NCI-H2196 treated with DMSO at 0.1 percent for 48 hours (cell line): ENCODE data around the gene SYTL5.
"Not testable (repeated sequence)": the region's sequence is repeated elsewhere in the genome, so short reads cannot be mapped to it uniquely, and the experiment has no call there.

ENCODE experiments used
- DNase-seq: peaks from one replicate; lab custom pipeline; 2025; ENCODE audit not compliant: unreplicated experiment; lab: John Stamatoyannopoulos, UW

The SYTL5 gene

GRCh38 chrX:38006291-38006690, at the start of gene SYTL5:
TSS of gene SYTL5 (plus strand) at chrX:38006553. CDS start at chrX:38033890, 27,337 bp downstream.
- peak; percentile 7 for DNase-seq

DNA sequence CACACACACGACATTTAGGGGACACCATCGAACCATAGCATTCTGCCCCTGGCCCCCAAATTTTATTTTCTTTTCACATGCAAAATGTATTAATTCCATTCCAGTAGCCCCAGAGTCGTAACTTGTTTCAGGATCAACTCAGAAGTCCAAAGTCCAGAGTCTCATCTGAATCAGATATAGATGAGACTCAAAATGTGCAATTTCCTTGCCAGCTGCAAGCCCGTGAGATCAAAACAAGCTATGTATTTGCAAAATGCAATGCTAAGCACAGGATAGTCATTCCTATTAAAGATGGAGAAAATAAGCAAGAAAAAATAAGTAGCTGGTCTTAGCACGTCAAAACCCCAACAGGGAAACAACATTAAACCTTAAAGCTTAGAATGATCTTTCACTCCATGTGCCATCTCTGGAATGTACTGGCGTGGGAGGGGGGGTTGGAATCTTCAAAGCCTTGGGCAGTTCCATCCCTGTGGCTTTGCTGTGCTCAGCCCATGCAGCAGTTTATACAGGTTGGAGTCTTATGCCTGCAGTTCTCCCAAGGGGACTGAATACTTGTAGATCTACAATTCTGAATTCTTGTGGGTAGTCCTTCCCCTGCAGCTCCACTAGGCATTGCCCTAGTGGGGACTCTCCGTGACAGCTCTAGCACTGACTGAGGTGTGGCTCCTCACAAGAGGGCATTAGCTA, 47.7 kb upstream of the SYTL5 start:
- DNase-seq: no peak

- no peak for DNase-seq
Measured at GRCh38 chrX:37959212-37960021, 46.9 kb upstream of the SYTL5 start.

DNA sequence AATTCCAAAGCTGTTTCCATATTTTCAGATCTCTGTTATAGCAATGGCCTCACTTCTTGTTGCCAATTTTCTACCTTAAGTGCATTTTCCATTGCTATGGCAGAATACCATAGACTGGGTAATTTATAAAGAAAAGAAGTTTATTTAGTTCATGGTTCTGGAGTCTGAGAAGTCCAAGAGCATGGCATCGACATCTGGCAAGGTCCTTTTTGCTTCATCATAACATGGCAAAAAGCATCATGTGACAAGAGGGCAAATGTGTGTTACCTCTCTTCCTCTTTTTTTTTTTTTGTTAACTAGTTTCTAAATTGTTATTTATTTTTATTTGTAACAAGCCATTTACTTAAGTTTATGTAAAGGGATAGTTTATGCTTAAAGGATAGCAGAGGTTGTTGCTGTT, 45.2 kb upstream of the SYTL5 start:
- no peak for DNase-seq

- no peak for DNase-seq
Measured at GRCh38 chrX:37967714-37968113, 38.6 kb upstream of the SYTL5 start.

- DNase-seq: no peak
Measured at GRCh38 chrX:37975421-37975820, 30.9 kb upstream of the SYTL5 start.

GRCh38 chrX:37976153-37976552, 30.2 kb upstream of the SYTL5 start:
- DNase-seq: no peak

DNA sequence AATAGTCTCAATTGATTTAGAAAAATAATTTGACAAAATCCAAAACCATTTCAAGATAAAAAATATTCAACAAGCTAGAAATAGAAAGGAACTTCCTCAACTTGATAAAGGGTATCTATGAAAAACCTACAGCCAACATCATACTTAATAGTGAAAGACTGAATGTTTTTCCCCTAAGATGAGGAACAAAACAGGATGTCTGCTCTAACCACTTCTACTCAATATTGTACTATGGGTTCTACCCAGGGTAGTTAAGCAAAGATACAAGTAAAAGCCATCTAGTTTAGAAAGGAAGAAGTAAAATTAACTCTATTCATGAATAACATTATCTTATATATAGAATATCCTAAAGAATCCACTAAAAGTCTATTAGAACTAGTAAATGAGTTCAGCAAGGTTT, 21.5 kb upstream of the SYTL5 start:
- no peak for DNase-seq

DNA sequence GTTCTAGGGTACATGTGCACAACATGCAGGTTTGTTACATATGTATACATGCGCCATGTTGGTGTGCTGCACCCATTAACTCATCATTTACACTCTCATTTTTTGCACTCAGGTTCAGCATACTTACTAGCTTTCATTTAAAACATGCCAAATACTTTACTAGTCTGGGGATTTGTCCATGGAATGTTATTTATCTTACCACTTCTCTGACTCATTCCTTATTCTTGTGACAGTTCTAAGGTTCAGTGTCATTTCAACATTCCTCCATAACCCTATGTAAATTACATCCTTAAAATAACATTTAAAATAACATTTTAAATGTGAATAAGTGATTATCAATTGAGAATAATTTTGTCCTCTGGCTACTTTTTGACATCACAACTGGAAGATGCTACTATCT, 19.5 kb upstream of the SYTL5 start:
- DNase-seq: no peak

DNA sequence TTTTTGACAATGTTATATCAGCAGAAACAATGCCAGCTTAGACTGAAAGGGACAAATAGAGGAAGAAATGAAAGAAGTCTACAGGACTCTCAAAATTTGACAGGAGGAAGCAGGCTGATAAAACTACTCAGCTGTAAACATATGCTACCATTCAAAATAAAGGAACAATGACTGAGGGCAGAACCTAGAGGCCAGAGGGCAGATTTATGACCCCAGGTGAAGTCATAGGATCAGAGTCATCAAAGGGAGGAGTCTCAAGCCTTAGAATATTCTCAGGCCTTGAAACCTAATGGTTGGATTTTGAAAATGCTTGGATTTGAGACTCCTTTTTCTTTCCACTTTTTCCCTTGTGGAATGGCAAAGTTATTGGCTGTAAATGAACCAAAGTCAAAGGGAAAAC, 17.0 kb upstream of the SYTL5 start:
- no peak for DNase-seq

GRCh38 chrX:37991303-37991702, 15.1 kb upstream of the SYTL5 start:
- DNase-seq: not testable (repeated sequence)

DNA sequence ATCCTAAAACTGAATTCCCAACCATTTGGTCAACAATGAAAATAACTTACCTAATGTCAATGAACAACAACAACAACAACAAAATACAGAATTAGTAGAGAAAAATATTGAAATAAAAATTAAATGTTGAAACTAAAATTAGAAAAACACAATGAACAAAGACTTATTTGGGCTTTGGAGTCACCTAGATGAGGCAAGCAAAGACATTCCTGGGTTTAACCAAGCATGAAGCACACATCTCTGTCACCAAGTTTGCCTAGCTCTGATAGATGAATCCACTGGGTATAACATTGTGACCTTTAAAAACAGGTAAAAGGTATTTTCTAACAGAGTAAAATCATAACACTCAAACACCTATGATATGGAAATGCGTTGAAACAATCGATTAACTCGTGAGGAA, 13.2 kb upstream of the SYTL5 start:
- DNase-seq: no peak

DNA sequence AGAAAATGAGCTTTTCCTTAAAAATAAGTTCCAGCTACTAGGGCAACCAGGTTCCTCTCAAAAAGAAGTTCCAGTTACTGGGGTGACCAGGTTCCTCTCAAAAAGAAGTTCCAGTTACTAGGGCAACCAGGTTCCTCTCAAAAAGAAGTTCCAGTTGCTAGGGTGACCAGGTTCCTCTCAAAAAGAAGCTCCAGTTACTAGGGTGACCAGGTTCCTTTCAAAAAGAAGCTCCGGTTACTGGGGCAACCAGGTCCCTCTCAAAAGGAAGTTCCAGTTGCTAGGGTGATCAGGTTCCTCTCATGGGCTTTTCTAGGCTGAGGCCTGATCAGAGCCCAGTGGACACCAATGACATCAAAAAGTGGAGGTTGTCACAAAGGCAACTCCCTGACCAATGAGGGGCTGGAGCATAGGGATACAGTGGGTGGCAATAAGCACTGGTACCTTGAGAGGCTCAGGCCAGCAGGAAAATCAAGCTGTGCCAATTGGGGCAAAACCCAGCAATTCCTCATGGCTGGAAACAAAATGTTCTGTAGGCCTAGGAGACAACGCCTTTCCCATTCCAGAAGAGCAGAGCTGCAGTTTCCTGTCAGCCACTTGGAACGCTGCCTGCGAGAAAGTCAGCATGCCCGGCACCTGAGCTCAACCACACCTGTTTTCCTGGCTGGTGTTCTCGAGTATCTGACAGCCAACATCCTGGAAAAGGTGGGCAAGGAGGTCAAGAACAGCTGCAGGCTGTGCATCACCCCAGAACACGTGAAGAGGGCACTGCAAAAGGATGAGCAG, 12.3 kb upstream of the SYTL5 start:
- DNase-seq: peak; percentile 78

GRCh38 chrX:37995428-37995827, 10.9 kb upstream of the SYTL5 start:
- no peak for DNase-seq

GRCh38 chrX:37997096-37997495, 9.3 kb upstream of the SYTL5 start:
- no peak for DNase-seq

- DNase-seq: no peak
Measured at GRCh38 chrX:37998586-37999262, 7.6 kb upstream of the SYTL5 start.

DNA sequence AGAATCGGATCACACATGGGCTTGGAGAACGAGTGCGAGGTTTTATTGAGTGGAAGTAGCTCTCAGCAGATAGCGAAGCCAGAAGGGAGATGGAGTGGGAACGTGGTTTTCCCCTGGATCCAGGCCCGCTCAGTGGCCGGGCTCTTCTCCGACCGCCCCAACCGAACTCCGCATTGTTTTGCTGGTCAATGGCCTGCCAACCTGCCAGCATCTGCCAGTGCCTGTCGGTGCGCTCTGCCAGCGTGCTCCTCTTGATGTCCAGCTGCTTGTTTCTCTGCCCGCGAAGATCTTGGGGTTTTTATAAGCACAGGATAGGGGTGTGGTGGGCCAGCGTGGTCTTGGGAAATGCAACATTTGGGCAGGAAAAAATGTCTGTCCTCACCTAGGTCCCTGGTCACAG, 5.6 kb upstream of the SYTL5 start:
- no peak for DNase-seq

GRCh38 chrX:38004046-38004445, 2.3 kb upstream of the SYTL5 start:
- no peak for DNase-seq

DNA sequence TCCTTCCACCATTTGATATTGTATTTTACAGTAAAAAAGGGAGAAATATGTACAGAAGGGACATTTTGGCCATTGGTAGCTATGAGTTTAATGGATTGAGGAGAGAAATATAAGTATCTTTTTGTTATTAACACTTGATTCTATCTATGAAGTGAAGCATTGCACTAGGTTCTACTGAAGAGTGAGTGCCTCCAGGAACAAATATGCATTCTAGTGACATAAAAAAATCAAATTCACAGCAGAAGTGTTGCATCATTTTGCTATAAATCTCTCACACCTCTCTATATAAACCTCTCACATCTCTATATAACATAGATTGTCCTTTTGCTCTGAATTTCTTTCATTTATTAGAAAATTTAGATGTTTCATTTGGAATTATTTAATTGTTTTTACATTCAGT, 425 bp downstream of the SYTL5 start:
- DNase-seq: no peak

DNA sequence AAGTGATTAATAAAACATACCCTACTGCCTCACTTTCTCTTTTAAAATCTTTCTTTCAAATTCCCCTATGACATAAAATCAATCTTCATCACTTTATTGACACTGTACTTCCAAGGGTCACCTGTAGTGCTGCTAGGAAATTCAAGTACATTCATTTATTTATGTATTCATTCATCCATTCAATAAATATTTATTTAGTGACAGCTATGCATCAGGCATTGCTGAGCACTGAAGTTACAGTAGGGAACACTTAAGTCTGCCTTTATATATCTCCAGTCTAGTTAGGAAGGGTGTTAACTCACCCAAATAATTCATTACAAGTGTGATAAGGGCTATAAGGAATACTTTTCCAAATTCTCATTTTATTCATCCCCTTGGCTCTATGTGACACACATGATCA, 2.3 kb downstream of the SYTL5 start:
- DNase-seq: no peak

DNA sequence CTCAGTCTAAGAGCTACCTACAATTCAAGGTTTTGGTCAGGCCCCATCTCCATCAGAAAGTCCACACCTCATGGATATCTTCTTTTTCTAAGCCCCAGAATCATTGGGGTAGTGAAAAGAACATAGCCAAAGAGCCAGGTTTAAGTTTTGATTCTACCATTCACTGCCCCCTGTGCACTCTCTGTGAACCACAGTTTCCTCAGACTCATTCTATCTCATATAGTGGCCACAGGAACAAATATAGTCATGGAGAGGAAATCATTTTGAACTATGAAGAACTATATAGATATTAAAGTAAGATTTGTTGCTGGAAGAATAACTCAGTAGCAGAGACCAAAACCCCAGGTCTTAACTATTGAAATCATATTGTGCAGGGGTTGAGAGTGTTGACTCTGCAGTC, 3.3 kb downstream of the SYTL5 start:
- no peak for DNase-seq
